HuH-7 (cell line): ENCODE measurements around the gene CALN1.

Source experiments
- DNase-seq: peaks from one replicate; pipeline ENCODE4 v3.0.0; 2011; ENCODE audit warnings: low spot score

The CALN1 gene

DNA sequence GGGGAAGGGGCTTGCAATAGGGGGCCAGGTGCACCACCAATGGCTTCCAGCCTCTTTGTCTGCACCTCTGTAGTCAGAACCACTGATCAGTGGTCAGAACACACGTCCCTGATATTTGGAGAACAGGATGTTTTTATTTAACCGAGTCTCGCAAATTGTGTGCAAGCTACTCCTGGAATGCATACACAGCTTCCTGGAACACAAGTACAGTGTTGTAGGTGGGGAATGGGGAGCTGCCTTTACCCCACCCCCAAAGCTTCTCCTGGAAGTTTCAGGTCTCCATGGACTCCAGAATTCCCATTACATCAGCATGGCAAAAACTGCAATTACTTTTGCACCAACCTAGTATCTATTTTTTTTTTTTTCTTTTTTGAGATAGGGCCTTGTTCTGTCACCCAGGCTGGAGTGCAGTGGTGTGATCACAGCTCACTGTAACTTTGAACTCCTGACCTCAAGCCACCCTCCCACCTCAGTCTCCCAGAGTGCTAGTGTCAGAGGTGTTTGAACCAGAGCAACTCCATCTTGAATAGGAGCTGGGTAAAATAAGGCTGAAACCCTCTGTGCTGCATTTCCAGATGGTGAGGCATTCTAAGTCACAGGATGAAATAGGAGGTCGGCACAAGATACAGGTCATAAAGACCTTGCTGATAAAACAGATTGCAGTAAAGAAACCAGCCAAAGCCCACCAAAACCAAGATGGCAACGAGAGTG, 374.0 kb downstream of the CALN1 start:
- DNase-seq: no peak

DNA sequence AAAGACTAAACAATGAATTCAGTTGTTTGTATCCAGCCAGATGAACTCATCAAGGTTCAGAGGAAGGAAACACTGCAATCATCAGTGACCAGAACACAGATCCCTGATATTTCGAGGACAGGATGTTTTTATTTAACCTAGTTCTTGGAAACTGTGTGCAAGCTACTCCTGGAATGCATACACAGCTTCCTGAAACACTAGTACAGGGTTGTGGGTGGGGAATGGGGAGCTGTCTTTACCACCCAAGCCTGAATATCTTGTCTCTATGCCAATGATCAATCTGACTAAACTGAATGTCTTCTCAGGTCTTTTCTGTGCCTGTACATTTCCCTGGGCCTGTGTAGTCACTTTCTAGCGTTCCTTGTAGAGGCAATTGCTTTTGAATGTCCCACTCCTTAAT, 374.6 kb downstream of the CALN1 start:
- DNase-seq: no peak

DNA sequence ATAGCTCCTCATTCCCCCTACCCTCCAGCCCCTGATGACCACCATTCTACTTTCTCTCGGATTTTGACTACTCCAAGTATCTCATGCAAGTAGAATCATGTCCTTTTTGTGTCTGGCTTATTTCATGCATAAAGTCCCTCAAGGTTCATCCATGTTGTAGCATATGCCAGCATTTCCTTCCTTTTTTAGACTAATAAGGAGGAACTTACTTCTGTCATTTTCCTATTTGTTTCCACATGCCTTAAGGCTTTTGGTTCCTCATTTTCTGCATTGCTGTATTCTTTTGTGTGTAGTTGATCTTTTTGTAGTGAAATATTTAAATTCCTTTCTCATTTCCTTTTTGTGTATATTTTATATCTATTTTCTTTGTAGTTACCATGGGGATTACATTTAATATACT, 376.9 kb downstream of the CALN1 start:
- DNase-seq: no peak

DNA sequence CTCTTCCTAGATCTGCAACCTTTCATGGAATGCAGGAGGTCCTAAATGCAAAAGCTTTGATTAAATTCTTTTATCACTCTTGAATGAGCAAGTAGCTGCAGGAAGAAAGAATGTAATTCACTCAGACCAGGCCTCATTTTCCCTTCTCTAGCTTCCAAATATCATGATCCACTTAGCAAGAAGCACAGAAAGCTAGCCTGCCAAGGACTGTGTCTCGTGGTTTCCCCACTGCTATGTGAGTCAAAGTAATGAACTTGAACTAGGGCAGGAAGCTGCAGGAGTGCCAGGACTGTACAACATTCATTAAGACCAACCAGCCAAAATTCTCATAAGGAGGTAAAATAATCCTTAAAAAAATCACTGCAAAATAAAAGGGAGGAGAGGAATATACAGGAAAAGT, 379.2 kb downstream of the CALN1 start:
- DNase-seq: no peak

DNA sequence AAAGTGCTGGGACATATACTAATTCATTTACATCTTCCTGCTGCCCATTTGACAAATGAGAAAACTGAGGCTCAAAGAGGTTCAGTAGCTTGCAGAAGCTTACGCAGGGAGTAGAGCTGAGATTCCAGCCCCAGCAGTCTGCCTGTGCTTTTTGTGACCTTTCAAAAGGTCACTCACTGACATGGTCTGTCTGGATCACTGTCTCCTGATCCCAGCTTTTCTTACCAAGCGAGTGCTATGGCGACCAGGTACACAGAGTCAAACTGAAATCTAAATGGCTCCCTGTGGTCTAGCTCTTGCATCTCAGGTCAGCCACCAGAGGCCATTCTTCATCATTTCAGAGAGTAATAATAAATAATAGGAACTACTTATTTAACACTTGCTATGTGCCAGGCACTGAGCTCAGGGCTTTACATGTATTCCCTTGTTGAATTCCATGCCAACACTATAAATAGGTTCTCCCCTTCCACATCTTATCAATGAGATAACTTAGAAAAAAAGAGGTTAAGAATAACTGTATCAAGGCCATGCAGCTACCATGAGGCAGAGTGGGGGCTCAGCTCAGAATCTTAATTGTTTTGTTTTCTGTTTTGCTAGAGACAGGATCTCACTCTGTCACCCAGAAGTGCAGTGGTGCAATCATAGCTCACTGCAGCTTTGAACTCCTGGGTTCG, 381.0 kb downstream of the CALN1 start:
- no peak for DNase-seq

DNA sequence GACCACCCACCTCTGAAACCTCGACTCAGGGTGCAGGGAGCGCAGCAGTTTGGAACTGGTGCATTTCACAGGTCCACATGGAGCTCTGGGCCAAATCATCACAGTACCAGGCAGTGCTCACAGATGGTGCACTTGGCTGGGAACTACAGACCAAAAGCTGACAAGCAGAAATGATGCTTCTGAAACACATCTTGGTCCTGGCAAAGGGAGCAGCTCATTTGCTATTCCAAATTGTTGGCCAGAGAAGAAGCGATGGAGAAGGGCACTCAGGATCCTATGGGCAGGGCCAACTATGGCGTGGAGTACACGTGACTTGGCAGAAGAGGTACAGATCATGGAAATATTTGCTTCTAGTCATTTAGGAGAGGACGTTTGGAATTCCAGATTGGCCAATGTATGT, 383.9 kb downstream of the CALN1 start:
- no peak for DNase-seq

DNA sequence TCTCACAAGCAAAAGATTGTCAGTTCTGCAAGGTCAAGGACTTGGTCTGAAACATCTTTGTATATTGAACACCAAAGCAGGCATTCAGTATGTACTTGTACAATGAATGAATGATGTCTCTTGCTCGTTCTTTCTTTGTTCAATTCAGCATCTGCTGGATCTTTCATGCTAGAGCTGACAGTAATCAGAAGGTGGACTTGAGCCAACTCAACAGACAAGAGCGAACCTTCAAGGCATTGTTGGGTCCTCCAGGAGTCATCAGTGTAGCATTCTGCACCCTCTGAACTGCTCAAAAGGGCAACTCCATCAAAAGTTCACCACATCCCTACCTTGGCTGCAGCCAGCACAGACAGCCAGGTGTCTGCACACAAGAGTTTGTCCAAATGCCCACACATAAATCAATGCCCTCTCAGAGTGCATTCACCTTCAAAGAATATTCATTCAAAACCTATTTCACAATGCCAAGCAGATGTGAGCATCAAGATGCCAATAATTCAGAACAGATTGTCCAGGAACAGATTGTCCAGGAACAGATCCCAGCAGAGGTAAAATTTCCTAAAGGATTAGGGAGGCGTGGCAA, 386.7 kb downstream of the CALN1 start:
- DNase-seq: no peak

DNA sequence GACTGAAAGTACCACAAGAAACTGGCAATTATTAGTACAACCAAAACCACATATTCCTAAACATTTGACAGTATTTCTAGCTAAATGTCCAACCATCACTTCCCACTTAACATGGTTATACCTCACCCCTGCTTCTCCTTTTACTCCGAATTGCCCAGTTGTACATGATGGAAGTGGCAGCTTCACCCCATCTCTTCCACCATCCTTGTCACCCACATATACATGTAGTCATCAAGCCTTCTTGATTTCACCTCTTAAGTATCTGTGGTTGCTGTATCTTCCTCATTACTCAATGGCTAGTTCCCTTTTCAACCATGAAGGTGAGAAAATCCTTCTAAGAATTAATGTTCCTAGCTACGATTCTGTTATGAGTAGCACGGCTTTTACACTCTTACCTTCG, 388.2 kb downstream of the CALN1 start:
- DNase-seq: no peak

DNA sequence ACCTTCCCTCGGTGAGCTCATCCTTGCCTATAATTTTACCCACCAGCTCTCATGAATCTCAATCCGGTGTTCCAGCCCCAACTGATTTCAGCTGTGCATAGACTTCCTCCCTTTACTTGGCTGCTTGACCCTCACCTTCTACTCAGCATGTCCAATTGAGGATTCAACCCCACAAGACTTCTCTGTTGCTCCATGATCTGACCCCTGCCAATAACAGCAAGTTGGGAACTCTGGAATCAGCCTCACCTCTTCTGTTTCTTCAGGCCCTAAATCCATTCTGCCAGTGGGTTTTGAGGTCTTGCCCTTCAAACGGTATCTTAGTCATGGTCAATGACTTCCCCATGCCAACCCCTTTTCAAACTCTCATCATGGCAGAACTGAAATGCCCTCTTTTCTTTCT, 390.4 kb downstream of the CALN1 start:
- no peak for DNase-seq

DNA sequence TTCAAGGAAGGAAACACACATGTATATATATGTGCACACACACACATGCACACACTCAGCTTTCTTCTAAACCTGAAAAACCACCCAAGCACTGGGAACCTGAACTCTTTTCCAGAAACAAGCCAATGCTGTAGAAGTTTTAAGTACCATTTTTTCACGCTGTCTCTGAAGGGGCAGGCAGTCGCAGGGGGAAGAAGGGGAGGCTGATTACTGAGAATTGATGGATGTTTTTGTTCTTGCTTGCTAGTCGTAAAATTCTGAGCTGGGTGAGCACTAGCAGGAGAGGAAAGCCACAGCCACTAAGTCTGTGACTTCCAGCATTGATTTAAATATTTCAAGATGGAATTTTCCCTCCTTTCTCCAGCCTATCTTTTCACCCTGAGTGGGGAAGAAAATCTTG, 391.8 kb downstream of the CALN1 start:
- DNase-seq: no peak

DNA sequence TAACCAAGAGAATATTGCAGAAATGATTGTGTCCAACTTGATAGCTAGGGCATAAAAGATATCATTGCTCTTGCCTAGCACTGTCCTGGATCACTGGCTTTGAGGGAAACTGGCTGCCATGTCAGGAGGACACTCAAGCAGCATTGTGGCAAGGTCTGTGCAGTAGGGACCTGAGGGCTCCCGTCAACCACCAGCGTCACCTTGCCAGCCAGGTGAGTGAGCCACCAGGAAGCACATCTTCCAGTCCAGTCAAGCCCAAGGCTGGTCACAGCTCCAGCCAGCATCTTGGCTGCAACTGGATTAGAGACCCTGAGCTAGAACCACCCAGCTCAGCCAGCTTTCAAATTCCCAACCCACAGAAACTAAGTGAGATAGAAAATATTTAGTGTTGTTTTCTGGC, 392.7 kb downstream of the CALN1 start:
- no peak for DNase-seq

DNA sequence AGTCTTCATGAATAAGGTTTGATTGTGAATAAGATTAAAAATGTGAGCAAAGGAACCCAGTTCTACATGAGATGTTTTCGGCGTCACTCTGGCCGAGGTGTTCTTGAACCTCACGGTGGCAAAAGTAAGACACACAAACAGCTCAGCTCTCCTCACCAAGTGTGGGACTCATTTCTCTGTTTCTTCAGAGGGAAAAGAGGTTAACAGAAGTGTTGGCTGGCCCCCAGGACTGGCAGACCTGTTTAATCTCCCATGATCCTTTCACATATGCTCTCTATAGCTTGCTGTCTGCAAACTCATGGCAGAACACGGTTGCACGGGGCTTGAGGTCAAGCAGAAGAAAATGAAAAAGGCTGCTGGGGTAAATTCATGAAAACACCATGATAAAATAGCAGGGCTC, 394.4 kb downstream of the CALN1 start:
- no peak for DNase-seq

DNA sequence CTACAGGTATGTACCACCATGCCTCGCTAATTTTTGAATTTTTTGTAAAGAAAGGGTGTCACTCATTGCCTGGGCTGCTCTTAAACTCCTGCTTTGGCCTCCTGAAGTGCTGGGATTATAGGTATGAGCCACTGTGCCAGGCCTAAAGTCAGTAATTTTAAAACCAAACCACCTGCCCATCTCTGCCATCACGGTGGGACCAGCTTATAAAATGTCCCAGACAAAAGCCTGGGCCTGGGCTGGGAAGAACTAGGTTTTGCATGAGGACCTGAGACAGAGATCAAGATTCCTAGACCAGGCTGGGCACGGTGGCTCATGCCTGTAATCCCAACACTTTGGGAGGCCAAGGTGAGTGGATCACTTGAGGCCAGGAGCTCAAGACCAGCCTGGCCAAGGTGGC, 395.6 kb downstream of the CALN1 start:
- DNase-seq: no peak

DNA sequence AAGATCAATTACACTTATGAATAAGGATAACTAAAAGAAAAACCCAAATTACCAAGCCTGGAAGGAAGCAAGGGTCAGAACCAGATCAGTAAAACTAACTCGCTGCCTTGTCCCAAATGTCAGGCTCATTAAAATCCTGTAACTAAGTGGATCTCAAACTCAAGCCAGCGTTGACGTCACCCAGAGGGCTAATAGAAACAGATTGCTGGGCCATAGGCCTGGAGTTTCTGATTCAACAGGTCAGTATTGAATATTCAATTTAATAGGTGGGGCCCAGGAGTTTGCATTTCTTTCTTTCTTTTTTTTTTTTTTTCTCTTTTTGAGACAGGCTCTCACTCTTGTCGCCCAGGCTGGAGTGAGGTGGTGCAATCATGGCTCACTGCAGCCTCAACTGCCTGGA, 397.0 kb downstream of the CALN1 start:
- no peak for DNase-seq

DNA sequence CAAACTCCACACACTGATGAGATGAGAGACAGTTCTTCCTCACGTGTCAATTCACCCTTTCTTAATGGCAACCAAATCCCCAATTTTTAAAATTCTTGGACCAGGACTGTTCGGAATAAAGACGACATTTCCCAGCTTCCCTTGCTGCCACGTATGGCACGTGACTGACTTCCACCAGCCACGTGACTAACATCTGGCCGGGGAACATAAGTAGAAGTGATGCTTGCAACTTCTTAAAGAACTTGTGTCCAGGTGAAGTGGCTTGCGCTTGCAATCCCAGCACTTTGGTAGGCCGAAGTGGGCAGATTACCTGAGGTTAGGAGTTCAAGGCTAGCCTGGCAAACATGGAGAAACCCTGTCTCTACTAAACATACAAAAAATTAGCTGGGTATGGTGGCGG, 405.1 kb downstream of the CALN1 start:
- DNase-seq: no peak

DNA sequence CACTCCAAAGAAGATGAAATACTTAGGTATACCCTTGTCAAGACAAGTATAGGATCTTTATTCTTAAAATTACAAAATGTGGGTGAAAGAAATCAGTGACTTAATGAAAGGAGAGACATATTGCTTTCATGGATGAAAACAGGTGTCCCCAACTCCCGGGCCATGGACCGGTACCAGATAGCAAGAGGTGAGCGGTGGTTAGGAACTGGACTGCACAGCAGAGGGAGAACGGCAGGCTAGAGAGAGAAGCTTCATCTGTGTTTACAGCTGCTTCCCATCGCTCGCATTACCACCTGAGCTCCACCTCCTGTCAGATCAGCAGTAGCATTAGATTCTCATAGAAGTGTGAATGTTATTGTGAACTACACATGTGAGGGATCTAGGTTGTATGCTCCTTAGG, 408.9 kb downstream of the CALN1 start:
- DNase-seq: no peak

DNA sequence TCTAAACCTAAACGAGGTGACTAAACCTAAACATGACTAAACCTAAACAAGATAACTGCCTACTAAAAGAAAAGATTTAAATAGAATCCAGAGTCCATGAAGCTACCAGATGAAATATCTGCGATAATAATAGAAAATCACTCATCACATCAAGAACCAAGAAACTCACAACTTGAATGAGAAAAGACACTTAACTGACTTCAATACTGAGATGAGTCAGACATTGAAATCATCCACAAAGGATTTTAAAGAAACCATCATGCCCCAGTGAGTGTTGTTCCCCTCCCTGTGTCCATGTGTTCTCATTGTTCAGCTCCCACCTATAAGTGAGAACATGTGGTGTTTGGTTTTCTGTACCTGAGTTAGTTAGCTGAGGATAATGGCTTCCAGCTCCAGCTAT, 416.0 kb downstream of the CALN1 start:
- DNase-seq: no peak

DNA sequence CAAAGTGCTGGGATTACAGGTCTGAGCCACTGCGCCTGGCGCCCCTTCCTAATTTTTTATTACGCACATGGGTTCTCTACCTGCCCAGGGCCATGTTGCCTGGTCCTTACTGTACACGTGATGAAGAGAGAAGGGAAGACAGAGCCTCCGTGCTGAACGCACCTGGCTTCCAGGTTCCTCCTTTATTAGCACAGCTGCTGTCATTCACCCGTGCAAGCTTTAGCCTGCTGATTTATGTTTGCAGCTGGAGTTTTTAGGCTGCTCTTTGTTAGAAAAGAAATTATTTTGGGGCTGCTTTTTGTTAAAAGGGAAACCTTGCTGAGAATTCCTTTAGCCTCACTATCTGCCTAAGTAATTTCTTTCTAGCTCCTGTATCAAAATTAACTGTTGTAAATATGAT, 417.0 kb downstream of the CALN1 start:
- DNase-seq: no peak

DNA sequence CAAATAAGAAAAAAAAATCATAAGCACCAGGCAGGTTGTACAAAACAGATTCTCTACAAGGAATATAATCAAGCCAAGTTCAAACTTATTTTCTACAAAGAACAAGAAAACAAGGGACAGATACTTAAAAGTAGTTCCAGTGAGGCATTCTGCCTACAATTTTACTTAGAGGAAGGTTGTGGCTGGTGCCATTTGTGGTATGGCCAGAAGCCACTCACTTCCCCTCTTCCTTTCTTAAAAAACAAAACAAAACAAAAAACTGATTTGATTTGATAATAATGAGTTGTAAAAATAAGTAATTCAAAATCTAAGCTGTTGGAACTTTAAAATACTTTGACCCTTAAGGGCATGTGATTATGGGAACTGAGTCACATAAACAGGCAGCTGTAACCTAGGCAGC, 420.6 kb downstream of the CALN1 start:
- no peak for DNase-seq

DNA sequence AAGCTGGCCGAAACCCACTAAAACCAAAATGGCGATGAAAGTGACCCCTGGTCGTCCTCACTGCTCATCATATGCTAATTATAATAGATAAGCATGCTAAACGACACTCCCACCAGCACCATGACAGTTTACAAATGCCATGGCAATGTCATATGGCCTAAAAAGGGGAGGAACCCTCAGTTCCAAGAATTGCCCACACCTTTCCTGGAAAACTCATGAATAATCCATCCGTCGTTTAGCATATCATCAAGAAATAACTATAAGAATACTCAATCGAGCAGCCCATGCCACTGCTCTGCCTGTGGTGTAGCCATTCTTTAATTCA, 422.0 kb downstream of the CALN1 start:
- DNase-seq: no peak

DNA sequence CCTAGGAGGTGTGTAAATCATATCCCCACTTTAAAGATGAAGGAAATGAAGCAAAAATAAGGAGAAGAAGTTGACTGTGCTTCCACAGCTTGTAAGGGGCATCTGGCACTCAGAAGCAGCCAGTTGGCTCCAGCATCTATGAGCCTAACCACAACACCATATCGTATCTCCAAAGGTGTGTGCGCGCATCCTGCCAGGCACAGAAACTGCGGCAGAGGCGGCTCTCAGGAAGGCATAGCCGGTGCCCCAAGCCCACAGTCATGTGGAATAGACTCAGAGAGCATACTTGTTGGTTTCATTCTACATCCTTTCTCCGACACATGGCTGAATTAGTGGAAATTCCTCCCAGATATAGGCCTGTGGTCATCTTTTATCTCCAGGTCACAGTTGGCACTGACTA, 423.9 kb downstream of the CALN1 start:
- no peak for DNase-seq

DNA sequence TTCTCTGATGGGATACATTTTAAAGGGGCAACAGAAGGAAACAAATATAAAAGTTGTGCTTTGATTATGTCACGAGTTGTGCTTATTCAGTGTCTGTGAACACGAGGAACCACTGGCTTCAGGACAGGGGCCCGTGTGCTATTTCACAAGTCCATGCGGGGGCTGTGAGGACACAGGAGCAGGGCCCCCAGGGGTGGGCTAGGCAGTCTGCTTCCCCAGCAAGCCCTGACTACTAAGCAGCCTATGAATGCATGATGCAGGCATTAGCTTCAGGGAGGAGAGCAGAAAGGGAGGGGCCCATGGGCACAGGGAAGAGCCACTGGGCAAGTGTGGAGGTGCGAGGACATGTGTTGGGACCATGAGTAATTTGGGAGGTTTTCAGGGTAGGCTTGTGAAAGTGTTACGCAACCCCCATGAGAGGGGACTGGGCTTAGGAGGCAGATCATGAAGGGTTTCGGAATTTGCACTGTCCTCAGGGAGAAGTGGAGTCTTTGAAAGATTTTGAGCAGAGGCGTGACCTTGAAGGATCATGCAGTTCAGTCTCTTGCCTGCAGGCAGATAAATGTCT, 424.9 kb downstream of the CALN1 start:
- no peak for DNase-seq

DNA sequence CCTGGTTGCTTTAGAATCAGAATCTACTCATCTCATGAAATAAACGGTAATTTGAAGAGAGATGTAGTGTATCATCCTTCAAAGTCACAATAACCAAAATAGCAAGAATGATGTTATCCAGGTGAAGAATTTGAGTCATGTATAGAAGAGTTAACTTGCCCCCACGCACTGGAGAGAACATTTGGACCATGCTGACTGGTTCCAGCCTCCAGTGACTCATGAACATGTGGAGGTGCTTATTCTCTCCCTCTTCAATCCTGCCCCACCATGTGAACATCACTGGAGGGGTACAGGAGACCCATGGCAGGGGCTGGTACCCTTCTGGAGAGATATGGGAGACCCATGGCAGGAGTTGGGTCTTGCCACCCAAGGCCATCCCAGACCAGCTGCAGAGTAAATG, 427.8 kb downstream of the CALN1 start:
- DNase-seq: no peak

DNA sequence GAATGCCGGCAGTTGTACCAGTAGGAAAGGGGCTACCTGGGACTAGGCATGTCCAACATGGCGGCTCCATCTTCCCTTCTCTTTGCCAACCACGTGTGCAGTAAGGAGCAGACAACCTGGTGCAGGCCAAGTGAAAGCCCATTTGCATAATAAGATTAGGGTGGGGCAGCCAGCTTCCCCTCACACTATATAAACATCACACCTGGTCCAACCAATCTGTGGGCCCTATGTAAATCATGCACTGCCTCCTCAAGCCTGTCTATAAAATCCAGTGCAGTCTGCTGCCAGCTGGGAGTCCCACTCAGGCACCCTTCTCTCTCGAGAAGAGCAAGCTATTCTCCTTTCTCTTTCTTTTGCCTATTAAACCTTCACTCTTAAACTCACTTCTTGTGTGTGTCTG, 429.3 kb downstream of the CALN1 start:
- DNase-seq: no peak
